K562 (cell line): ENCODE data around the gene KRTAP10-4.

Experiments used
- FOS ChIP-seq: IDR thresholded peaks from 3 replicates; pipeline ENCODE4 v1.6.1; 2011; ENCODE audit not compliant: insufficient read length; ENCODE audit errors: extremely low read depth
- NONO ChIP-seq, 2 experiments: fragments of 200-400 bp in 1 of 2; fragments of 450-650 bp in 1 of 2; formaldehyde crosslinking in 1 of 2; IDR thresholded peaks; 2 replicates each; pipeline ENCODE4 v1.6.1; 2017; ENCODE audit warnings: low read depth in 2 of 2, mild to moderate bottlenecking in 2 of 2, moderate library complexity in 2 of 2, low read length in 1 of 2
- PRPF4 ChIP-seq: fragments of 200-400 bp; formaldehyde crosslinking; IDR thresholded peaks from one replicate; pipeline ENCODE4 v1.6.1; 2017; ENCODE audit warnings: low read length, low read depth, mild to moderate bottlenecking; ENCODE audit not compliant: insufficient read depth, poor library complexity, severe bottlenecking

GRCh38 chr21:44582055-44582454, 8.5 kb downstream of the KRTAP10-4 start:
- TF ChIP-seq PRPF4 (no peak), FOS (no peak), NONO (IDR thresholded peaks at IDR 0.05; ENCODE audit: low read depth in 2 of 2, low read length in 1 of 2) (no peak)
